PC-3 (cell line): ENCODE data around the gene ZNF423. TPM values are rescaled to one million over a fixed set of nuclear protein-coding genes. Genes with fewer than 3 reads are reported as not detected.

ENCODE experiments used
- ATAC-seq: fragments of 200-7000 bp; cut with Tn5 transposase; 2 replicates; pipeline ENCODE4 v1.9.1; 2020; ENCODE audit warnings: mild to moderate bottlenecking, moderate library complexity
- BruUV-seq: library from RNA; stranded (reverse); fragments of 400-500 nt; replicated peaks from 2 replicates; lab custom pipeline; 2021; lab: Mats Ljungman, UMichigan
- CTCF ChIA-PET: fragments of 300-600 bp; sonication (Branson Sonifier 250); formaldehyde crosslinking; loops from one replicate; lab custom pipeline; 2022; ENCODE audit warnings: antibody characterized with exemption; lab: Charles Lee
- POLR2A ChIA-PET: fragments of 300-600 bp; sonication (Branson Sonifier 250); formaldehyde crosslinking; loops from one replicate; lab custom pipeline; 2022; ENCODE audit warnings: antibody characterized with exemption; ENCODE audit not compliant: unreplicated experiment; lab: Charles Lee
- DNase-seq: peaks from one replicate; pipeline ENCODE4 v3.0.0-alpha.2; 2015
- H2AFZ ChIP-seq: fragments of 300-600 bp; sonication (generic); 2 replicates; pipeline ENCODE4 v1.6.0; 2016; ENCODE audit warnings: antibody characterized with exemption, low read length
- H3F3A ChIP-seq: fragments of 300-600 bp; sonication (generic); one replicate; pipeline ENCODE4 v1.6.0; 2017; ENCODE audit warnings: antibody characterized with exemption, low read length, control low read depth, mild to moderate bottlenecking; ENCODE audit not compliant: unreplicated experiment
- H3K27ac ChIP-seq: fragments of 300-600 bp; sonication (generic); 2 replicates; pipeline ENCODE4 v1.5.1; 2016; ENCODE audit warnings: mild to moderate bottlenecking, low read length
- H3K27me3 ChIP-seq: fragments of 300-600 bp; sonication (generic); 2 replicates; pipeline ENCODE4 v1.6.1; 2016; ENCODE audit warnings: low read length, mixed read lengths
- H3K36me3 ChIP-seq: fragments of 300-600 bp; sonication (generic); 2 replicates; pipeline ENCODE4 v1.6.1; 2016; ENCODE audit warnings: low read depth, mixed run types, low read length, mixed read lengths
- H3K4me1 ChIP-seq: fragments of 300-600 bp; sonication (generic); 2 replicates; pipeline ENCODE4 v1.5.1; 2016; ENCODE audit warnings: low read length; ENCODE audit not compliant: insufficient read depth
- H3K4me2 ChIP-seq: fragments of 300-600 bp; sonication (generic); 2 replicates; pipeline ENCODE4 v1.6.0; 2016; ENCODE audit warnings: low read length
- H3K4me3 ChIP-seq: fragments of 300-600 bp; sonication (generic); 2 replicates; pipeline ENCODE4 v1.5.1; 2016; ENCODE audit warnings: mild to moderate bottlenecking, low read length, mixed read lengths
- H3K79me2 ChIP-seq: fragments of 300-600 bp; sonication (generic); 2 replicates; pipeline ENCODE4 v1.6.1; 2017; ENCODE audit warnings: low read length, mixed read lengths
- H3K9ac ChIP-seq: fragments of 300-600 bp; sonication (generic); 2 replicates; pipeline ENCODE4 v1.6.0; 2016; ENCODE audit warnings: mild to moderate bottlenecking, low read length
- H3K9me2 ChIP-seq: fragments of 300-600 bp; sonication (generic); replicated peaks from 2 replicates; pipeline ENCODE4 v1.6.1; 2016; ENCODE audit warnings: mixed run types, low read length, mixed read lengths
- H3K9me3 ChIP-seq: fragments of 300-600 bp; sonication (generic); 2 replicates; pipeline ENCODE4 v1.6.1; 2016; ENCODE audit warnings: low read length, mixed read lengths
- H4K20me1 ChIP-seq: fragments of 300-600 bp; sonication (generic); 2 replicates; pipeline ENCODE4 v1.6.1; 2016; ENCODE audit warnings: low read length, mixed read lengths
- CTCF ChIP-seq: fragments of 300-600 bp; sonication (generic); conservative IDR thresholded peaks from 2 replicates; pipeline ENCODE4 v1.5.1; 2017; ENCODE audit warnings: antibody characterized with exemption, low read depth, mild to moderate bottlenecking, low read length
- EZH2 ChIP-seq: fragments of 300-600 bp; sonication (generic); IDR thresholded peaks from one replicate; pipeline ENCODE4 v1.6.1; 2017; ENCODE audit warnings: antibody characterized with exemption, mild to moderate bottlenecking, low read length; ENCODE audit not compliant: unreplicated experiment
- EZH2phosphoT487 ChIP-seq: fragments of 300-600 bp; sonication (generic); IDR thresholded peaks from 2 replicates; pipeline ENCODE4 v1.6.1; 2018; ENCODE audit warnings: mild to moderate bottlenecking, antibody characterized with exemption, low read length, borderline replicate concordance
- intact Hi-C: fragments of 100-400 bp; cut with micrococcal nuclease; formaldehyde crosslinking; loops from 2 replicates; pipeline ENCODE4 v1.9.0; 2023
- total RNA-seq: library from RNA; depleted of rRNA; stranded (reverse); fragments of >200 nt; gene quantifications from 2 replicates; pipeline ENCODE4 v1.2.3, GENCODE V29; 2014

The ZNF423 gene
- total RNA-seq, 1 experiment from 2014 or later: not detected

GRCh38 chr16:49636608-49637007 lies 219.3 kb downstream of the ZNF423 start:
- ChIA-PET POLR2A (no interaction called here), CTCF (no interaction called here)
- intact Hi-C loops: no loop called here

GRCh38 chr16:49635591-49636581 lies 220.0 kb downstream of the ZNF423 start:
- no peaks in the 10 kb centered on the region for H3K36me3 ChIP-seq
- no peak overlapping the region for H3K27ac ChIP-seq
- DNase-seq: no peak
- POLR2A ChIA-PET: no interaction called here
- TF ChIP-seq EZH2phosphoT487 (no peak), CTCF (no peak), EZH2 (no peak)
- no peaks in the 10 kb centered on the region for H3K9me2 ChIP-seq
- no TSS peak for BruUV-seq
- no peak for ATAC-seq
- H3K27me3 ChIP-seq: no peaks in the 10 kb centered on the region
- no peaks in the 10 kb centered on the region for H3K4me1 ChIP-seq
- CTCF ChIA-PET: no interaction called here
- no peak overlapping the region for H3K4me2 ChIP-seq
- H3K9me3 ChIP-seq: no peaks in the 10 kb centered on the region
- no peaks in the 10 kb centered on the region for H3F3A ChIP-seq
- intact Hi-C loops: no loop called here
- H2AFZ ChIP-seq: no peak overlapping the region
- H3K4me3 ChIP-seq: no peak overlapping the region
- H3K9ac ChIP-seq: no peak overlapping the region
- no peaks in the 10 kb centered on the region for H3K79me2 ChIP-seq
- H4K20me1 ChIP-seq: no peaks in the 10 kb centered on the region

More at GRCh38 chr16:49636608-49637007, 219.3 kb downstream of the ZNF423 start:
- Histone ChIP-seq H3K4me3 (no peak overlapping the region), H3K4me1 (no peaks in the 10 kb centered on the region), H3K4me2 (no peak overlapping the region), H3F3A (no peaks in the 10 kb centered on the region), H3K36me3 (no peaks in the 10 kb centered on the region), H2AFZ (no peak overlapping the region), H3K9me2 (no peaks in the 10 kb centered on the region), H3K79me2 (no peaks in the 10 kb centered on the region), H3K9ac (no peak overlapping the region), H3K9me3 (no peaks in the 10 kb centered on the region), H3K27me3 (no peaks in the 10 kb centered on the region), H3K27ac (no peak overlapping the region), H4K20me1 (no peaks in the 10 kb centered on the region)
- no TSS peak for BruUV-seq
- ATAC-seq: no peak
- TF ChIP-seq CTCF (no peak), EZH2 (no peak), EZH2phosphoT487 (no peak)
- no peak for DNase-seq

- no peaks in the 10 kb centered on the region for H3K36me3 ChIP-seq
- no TSS peak for BruUV-seq
- no peaks in the 10 kb centered on the region for H3F3A ChIP-seq
- H3K9me3 ChIP-seq: no peaks in the 10 kb centered on the region
- H3K27ac ChIP-seq: no peak overlapping the region
- H3K27me3 ChIP-seq: no peaks in the 10 kb centered on the region
- no peaks in the 10 kb centered on the region for H4K20me1 ChIP-seq
- ChIA-PET CTCF (no interaction called here), POLR2A (no interaction called here)
- H3K4me3 ChIP-seq: no peak overlapping the region
- H3K9ac ChIP-seq: no peak overlapping the region
- TF ChIP-seq CTCF (no peak), EZH2 (no peak), EZH2phosphoT487 (no peak)
- H3K79me2 ChIP-seq: no peaks in the 10 kb centered on the region
- ATAC-seq (no peak), DNase-seq (no peak)
- H3K4me1 ChIP-seq: no peaks in the 10 kb centered on the region
- intact Hi-C loops: no loop called here
- no peaks in the 10 kb centered on the region for H3K9me2 ChIP-seq
- no peak overlapping the region for H2AFZ ChIP-seq
- no peak overlapping the region for H3K4me2 ChIP-seq
Observed at GRCh38 chr16:49635009-49635350, 220.9 kb downstream of the ZNF423 start.
